Stomach (tissue), 4 donors: Measurements from ENCODE around the gene KIAA1958.

ENCODE experiments used
- POLR2A ChIP-seq, 4 donors: fragments of 450-650 bp; IDR thresholded peaks; one replicate each; pipeline ENCODE4 v1.6.1; 2016; ENCODE audit warnings: antibody characterized with exemption in 4 of 4, control low read depth in 2 of 4, mild to moderate bottlenecking in 1 of 4, moderate library complexity in 1 of 4
- POLR2AphosphoS5 ChIP-seq, 3 donors: sonication (generic); formaldehyde crosslinking; IDR thresholded peaks; one replicate each; pipeline ENCODE4 v1.6.1; 2016; ENCODE audit warnings: antibody characterized with exemption in 3 of 3

DNA sequence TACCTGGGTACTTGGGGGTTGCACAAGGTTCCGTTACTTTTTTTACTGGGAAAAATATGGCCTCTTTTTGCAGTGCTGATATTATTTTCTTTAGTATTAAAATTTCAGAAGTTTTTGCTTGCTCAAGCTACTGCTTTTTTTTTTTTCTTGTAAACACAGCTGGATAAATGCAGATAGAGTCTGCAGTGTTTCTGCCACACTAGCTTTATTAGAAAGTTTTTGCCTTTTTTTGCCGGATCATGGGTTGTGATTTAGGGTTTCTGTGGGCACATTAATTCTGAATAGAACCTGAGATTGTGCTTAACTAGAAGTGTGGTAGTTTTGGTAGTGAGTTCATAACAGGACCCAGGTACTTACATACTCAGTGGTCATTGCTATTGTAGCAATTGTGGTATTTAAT lies 19.9 kb downstream of the KIAA1958 start:
- TF ChIP-seq POLR2A (IDR thresholded peaks at IDR 0.05) (no peak), POLR2AphosphoS5 (IDR thresholded peaks at IDR 0.05) (no peak)
